8988T (cell line): ENCODE results near the gene LTBR.
"Not testable (repeated sequence)": the region's sequence is repeated elsewhere in the genome, so short reads cannot be mapped to it uniquely, and the experiment has no call there.

Experiments used
- DNase-seq: peaks from one replicate; pipeline ENCODE4 v3.0.0; 2011

Gene LTBR

DNA sequence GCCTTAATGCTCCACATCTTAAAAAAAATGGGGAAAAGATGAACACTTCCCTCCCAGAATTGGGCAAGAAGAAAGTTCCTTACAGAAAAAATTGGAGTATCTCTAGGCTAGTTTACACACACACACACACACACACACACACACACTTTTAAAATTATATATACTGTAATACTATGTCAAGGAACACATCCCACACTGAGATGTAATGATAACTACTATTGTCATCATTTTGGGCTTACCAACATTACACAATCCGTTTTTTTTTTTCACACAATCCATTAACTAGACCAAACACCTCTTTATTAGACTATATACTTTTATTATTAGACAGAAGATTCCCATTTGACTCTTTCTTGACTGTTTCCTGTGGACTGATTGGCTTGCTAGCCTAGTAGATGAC lies 2.5 kb downstream of the LTBR start:
- no peak for DNase-seq

DNA sequence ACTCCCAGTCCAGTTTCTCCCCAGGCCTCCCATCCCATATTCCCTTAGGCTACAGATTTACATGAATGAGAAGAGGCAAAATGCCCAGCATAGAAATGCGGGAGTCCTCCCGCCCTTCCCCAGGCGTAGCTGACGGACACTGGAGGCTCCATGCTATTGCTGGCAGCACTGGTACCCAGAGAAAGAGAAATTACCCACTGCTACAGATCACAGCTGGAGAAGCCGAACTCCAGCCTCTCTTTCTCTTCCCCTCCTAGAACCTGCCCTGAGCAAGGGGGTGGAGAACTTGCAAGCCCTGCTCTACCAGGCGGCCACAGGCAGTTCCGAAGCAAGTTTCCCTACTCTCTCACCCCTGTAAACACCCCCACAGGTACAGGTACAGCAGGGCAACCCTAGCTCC lies 3.6 kb downstream of the LTBR start:
- DNase-seq, result no peak

DNA sequence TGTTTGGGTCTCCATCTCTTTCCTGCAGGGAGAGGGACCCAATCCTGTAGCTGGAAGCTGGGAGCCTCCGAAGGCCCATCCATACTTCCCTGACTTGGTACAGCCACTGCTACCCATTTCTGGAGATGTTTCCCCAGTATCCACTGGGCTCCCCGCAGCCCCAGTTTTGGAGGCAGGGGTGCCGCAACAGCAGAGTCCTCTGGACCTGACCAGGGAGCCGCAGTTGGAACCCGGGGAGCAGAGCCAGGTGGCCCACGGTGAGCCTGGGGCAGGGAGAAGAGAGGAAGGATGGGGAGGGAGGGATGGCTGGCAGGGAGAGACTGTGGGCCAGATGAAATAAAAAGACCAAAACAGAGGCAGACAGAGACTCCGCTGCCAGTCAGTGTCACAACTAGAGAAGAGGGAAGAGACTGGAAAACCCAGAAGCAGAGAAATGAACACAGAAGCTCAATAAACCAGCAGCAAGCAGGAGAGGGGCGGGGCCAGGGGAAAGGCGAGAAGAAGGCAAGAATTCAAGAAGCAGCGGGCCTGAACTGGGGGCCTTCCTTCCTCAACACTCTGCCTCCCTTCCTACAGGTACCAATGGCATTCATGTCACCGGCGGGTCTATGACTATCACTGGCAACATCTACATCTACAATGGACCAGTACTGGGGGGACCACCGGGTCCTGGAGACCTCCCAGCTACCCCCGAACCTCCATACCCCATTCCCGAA lies 6.3 kb downstream of the LTBR start:
- DNase-seq, result no peak

DNA sequence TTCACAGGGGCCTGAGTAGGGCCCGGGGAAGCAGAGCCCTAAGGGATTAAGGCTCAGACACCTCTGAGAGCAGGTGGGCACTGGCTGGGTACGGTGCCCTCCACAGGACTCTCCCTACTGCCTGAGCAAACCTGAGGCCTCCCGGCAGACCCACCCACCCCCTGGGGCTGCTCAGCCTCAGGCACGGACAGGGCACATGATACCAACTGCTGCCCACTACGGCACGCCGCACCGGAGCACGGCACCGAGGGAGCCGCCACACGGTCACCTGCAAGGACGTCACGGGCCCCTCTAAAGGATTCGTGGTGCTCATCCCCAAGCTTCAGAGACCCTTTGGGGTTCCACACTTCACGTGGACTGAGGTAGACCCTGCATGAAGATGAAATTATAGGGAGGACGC lies 7.1 kb downstream of the LTBR start:
- DNase-seq, result no peak

DNA sequence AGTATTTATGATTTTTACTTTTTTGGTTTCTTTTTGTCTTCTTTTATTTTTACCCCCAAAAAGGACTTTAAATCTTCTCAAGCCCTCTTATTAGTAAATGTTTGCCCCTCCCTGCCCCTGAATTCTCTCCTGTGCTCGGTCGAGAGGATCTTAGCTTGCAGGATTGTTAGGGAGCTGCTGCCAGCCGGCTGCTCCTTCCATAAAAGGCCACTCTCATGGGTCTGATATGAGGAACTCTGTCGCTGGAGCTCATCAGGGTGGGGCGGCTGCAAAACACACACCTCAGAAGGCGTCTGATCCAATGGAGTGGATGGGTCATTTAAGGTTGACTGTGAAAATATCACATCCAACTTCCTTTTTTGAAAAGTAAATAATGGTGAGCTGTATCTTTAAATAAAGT lies 8.5 kb downstream of the LTBR start:
- no peak for DNase-seq

DNA sequence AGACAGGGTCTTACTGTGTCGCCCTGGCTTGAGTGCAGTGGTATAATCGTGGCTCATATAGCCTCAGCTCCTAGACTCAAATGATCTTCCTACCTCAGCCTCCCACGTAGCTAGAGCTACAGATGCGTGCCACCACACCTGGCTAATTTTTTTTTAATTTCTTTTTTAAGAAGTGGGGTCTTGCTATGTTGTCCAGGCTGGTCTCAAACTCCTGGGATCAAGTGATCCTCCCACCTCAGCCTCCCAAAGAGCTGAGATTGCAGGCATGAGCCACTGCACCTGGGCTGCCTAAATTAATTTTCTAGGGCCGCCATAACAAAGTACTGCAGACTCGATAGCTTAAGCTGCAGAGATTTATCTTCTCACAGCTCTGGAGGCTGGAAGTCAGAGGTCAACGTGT lies 9.1 kb downstream of the LTBR start:
- no peak for DNase-seq

DNA sequence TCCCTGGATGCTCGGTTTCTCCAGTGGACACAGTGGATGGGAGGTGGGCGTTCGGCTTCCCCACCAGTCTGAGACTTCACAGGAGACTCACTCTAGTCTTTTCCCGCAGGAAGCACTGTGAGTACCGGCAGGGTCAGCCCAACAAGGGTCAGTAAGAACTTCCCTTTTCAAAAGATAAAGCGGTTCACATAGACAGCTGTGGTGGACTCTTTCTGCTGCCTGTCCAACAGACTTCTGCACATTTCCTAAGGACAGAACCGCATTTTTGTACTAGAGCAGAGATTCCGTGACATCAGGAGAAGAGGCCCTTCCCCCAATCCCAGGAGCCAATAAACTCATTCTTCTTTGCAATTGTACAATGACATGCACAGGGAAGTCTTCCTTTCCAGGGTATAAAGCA lies 10.4 kb downstream of the LTBR start:
- DNase-seq, result no peak

DNA sequence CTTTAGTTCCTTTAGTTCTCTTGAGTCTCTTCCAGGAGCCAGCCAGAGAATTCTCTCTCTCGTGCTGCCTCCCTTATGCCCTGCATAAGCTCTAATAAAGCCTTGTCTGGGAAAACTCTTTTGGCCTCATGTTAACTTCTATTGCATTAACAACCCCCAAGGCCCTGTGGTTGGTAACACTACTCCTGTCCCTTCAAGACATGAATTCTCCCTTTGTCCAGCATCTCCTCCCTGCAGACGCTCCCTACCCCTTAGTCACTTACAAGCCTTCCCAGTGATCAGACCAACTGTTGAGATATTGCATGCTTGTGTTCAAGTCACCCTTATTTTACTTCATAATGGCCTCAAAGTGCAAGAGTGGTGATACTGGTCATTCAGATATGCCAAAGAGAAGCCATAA lies 12.1 kb downstream of the LTBR start:
- DNase-seq, result no peak

DNA sequence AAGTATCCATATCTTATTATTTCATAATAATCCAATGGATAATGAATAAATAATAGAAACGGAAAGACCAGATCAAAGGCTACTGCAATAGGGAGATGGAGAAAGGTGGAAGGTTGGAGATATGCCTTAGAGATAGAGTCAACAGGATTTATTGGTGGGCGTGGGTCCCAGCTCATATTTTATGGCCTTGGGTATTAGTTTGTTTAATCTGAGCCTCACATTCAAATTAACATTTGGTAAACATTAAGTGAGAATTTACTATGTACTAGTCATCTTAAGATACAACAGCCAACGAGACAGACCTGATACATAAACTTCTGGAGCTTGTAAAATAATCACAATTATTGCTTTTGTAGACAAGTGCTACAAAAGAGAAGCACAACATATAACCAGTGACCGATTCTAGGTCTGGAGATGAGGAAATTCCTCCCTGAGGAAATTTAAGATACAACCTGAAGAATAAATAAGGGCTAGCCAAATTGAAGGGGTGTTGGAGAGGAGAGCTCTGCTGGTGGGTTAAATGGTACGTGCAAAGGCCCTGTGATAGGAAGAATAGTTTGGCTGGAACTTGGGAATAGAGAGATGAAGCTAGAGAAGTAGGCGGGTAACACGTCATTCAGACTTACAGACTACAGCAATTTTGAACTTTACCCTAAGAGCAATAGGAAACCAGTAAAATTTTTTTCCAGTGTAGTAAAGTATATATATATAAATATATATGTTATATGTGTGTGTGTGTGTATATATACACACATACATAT lies 16.1 kb downstream of the LTBR start:
- DNase-seq, result no peak

DNA sequence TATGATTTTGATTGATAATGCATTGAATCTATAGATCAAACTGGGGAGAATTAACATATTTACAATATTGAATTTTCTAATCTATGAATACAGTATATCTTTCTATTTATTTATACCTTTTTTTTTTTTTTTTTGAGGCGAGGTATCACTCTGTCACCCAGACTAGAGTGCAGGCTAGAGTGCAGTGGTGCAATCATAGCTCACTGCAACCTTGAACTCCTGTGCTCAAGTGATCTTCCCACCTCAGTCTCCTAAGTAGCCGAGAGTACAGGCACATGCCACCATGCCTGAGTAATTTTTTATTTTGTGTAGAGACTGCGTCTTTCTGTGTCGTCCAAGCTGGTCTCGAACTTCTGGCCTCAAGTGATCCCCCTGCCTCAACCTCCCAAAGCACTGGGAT lies 20.4 kb downstream of the LTBR start:
- DNase-seq, result no peak

DNA sequence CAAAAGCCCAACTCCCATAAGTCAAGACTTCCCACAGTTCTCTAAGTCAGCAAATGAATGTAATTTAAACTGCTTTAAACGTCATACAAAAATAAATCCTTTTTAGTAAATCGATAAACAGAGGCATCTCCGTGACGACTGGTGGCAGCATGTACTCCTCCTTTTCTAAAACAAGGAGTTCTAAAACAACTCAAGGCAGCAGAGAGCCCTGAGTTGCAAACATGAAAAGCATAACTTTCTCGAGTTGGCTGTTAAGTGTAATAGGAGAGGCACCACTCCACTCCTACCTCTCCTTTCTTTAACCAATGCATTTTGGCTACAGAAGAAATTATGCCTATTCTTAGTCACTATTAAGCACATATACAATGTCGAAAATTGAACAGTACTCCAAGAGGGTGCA lies 22.0 kb downstream of the LTBR start:
- DNase-seq, result no peak

DNA sequence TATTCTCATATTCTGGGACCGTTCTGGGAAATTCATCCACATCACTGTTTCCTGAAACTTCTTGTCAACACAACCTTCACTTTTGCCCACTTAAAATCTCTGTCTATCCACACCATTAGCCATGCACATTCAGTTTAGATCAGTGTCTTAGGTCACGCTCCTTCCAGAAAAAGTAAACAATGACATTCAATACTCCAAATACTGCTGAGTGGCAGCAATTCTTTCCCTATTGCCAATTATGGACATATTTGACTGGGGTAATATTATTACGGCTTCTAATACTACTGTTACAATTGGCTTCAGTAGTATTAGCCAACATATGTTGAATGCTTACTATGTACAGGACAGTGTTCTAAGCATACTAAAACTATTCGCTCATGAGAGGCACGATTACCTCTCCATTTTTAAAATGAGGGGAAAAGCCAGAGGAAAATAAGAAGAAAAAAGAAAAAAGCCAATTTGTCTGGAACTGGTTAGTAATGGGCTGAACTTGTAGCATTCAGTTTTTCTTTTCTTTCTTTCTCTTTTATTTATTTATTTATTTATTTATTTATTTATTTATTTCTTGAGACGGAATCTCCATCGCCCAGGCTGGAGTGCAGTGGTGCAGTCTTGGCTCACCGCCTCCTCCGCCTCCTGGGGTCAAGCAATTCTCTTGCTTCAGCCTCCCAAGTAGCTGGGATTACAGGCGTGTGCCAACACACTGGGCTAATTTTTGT lies 23.4 kb downstream of the LTBR start:
- DNase-seq, result no peak

DNA sequence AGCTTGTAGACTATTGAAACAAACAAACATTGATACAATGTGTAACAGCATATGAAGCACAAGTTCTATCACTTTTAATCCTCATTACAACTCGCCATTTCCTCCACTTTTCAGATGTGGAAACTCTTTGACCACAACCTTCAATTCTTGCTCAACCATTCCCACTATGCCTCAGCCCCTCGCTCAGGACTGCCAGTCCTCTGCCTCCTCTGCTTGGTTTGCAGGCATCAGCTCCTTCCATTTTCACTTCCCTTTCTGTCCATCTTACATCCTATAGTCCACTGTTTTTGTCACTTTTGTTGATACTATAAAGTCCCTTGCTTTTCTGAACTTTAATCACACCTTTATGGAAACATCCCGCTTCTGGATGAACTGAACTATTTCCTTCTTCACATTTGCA lies 32.6 kb downstream of the LTBR start:
- no peak for DNase-seq

DNA sequence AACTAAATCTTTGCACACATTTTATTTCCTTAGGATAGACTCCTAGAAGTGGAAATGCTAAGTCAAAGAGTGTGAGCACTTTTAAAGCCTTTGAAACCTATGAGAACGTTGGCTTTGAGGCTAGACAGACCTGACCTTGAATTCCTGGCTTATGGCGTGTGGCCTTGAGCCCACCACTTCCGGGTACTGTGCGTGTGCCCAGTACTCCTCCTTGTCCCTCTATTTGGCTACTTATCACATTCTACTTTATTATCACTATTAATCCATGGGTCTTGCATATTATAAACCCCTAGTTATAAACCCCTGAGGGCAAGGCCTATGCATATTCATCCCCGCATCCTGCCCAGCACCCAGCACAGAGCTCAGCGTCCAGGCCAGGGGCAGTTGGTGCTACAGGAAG lies 34.8 kb downstream of the LTBR start:
- DNase-seq, result no peak

DNA sequence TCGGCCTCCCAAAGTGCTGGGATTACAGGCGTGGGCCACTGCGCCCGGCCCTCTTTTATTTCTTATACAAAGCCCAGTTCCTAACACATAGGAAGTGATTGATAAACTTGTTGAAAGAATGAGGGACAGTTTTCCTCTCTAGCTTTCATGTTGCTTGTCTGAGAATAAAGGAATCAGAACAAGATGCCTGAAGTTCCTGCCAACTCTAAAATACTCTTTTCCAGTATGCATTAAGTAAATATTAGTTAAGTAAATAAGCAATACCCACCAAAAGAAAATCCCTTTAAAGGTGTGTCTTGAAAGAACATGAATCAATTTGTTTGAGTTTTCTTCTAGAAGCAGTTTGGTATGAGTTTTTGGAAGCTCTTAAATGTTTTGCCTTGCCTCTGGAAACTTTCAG lies 36.4 kb downstream of the LTBR start:
- DNase-seq, result no peak

DNA sequence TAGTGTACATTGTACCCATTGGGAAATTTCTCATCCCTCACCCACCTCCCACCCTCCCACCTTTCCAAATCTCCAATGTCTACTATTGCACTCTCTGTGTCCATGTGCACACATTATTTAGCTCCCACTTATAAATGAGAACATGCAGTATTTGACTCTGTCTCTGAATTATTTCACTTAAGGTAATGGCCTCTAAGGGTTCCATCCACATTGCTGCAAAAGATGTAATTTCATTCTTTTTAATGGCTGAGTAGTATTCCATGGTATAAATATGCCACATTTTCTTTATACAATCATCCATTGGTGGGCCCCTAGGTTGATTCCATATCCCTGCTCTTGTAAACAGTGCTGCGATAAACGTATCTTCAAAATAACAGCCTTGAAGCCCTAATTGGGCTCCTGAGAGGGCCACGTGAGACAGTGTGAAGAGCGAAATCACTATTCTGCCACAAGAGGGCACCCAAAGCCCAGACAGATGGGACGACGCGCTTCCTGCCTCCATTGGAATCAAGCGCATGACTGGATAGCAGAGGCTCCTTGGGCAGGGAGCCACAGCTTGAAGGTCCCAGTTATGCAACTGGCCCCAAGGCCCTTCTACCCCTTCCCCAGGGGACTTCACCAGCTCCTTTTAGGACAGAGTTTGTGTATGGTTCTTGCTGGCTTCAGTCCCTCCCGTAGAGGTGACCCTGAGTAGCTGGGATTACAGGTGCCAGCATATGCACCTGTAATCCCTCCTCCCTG lies 39.5 kb downstream of the LTBR start:
- DNase-seq, result peak; percentile 39

DNA sequence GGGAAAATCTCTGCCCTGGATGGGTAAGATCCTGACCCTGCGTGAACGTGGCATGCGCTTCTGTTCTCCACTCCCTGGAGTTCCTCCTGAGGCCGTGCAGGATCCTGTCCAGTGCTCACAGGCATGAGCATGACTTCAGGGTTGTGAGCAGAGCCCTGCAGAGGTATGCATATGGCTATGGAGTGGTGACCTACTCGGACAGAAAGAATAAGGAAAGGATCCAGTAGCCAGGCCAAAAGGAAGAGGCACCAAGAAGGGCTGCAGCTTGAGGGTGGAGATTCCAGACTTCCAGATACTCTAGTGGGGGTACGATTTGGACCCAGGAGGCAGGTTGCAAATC lies 40.0 kb downstream of the LTBR start:
- DNase-seq, result no peak

DNA sequence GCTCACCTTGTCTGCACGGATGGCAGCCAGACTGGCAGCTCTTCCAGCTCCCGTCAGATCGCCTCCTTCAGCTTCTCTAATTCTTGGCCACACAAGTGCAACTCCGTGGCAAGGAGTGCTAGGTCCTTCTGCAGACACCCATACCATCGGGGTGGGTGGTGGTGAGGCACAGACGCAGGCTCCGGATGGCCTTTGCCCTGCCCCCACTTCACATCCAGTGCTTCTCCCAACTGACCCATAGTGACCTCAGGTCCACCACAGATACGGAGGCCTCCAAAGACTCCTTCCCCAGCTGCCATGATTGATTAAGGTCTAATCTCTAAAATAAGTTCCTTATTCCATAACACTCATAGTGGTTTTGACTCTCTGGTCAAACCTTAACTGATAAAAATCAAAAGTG lies 40.9 kb downstream of the LTBR start:
- no peak for DNase-seq

DNA sequence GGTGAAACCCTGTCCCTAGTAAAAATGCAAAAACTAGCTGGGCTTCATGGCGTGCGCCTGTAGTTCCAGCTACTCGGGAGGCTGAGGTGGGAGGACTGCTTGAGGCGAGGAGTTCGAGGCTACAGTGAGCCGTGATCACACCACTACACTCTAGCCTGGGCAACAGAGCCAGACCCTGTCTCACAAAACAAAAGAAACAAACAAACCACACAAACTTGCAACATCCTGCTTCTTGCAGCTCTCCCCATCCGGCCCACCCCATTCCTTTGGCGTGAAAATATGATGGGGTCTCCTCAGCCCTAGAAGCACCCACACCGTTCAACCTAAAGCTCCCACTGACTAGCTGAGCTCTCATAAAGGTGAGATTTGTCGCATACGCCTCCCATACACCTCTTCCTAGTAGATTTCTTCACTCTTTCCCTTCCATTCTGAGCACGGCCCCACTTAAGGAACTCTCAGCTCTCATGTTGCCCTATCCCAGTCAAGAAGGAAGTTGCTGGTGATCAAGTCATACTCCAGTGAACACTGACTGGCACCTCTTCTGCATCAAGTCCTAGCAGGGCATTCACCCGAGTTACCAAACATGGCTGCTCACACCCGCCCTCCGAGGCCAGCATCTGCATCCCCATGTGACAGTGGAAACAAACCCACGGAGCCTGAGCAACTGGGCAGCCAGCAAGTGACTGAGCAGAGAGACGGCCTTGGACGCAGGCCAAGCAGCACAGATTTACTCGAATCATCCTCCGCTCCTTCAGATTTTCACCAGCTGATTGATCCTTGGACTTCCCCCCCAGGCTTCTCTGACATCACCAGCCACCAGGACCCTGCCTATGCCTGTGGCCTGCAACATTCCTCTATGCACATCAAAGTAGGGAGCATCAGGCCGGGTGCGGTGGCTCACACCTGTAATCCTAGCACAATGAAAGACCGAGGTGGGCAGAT lies 41.9 kb downstream of the LTBR start:
- no peak for DNase-seq

DNA sequence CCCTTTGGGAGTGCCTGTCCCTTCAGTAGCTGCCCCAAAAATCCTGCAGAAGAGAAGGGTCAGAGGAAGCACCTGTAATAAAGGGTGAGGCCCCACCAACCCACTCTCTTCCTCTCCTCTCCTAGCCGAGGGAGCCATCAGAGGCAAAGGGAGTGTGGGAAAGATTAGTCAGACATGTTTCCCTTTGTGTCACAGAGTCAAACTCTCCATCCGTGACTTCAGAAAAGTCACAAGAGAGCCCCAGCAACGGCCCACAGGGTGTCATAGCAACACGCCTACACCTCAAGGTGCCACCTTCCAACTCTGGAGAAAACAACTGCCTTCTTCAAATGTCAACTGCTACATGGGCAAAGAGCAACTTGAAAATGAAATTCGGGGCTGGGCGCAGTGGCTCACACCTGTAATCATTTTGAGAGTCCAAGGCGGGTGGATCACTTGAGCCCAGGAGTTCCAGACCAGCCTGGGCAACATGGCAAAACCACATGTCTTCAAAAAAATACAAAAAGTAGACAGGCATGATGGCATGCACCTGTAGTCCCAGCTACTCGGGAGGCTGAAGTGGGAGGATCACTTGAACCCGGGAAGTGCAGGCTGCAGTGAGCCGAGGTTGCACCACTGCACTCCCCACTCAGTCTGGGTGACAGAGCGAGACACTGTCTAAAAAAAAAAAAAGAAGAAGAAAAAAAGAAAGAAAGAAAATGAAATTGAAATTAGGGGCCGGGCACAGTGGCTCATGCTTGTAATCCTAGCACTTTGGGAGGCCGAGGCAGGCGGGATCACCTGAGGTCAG lies 43.1 kb downstream of the LTBR start:
- DNase-seq, result no peak

DNA sequence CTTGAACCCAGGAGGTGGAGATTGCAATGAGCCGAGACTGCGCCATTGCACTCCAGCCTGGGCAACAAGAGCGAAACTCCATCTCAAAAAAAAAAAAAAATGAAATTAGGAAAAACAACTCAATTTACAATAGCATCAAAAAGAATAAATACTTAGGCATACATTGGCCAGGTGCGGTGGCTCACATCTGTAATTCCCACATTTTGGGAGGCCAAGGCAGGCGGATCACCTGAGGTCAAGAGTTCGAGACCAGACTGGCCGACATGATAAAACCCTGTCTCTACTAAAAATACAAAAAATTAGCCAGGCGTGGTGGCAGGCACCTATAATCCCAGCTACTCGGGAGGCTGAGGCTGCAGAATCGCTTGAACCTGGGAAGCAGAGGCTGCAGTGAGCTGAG lies 43.8 kb downstream of the LTBR start:
- not testable (repeated sequence) for DNase-seq

DNA sequence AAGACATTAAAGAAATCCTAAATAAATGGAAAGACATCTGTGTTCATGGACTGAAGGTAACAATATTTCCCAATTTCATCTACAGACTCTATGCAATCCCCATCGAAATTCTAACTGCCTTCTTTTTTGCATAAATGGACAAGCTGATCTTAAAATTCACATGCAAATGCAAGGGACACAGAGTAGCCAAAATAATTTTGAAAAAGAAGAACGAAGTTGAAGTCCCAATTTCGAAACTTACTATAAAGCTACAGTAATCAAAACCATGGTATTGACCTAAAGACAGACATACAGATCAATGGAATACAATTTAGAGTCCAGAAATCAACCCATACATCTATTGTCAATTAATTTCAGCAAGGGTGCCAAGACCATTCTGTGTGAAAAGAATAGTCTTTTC lies 44.4 kb downstream of the LTBR start:
- DNase-seq, result no peak
